GM18526 (cell line): ENCODE measurements around the gene LYG2.

Source experiments
- POLR2A ChIP-seq: IDR thresholded peaks from 3 replicates; pipeline ENCODE4 v1.6.1; 2011; ENCODE audit not compliant: insufficient read length; ENCODE audit errors: extremely low read depth

Gene LYG2

DNA sequence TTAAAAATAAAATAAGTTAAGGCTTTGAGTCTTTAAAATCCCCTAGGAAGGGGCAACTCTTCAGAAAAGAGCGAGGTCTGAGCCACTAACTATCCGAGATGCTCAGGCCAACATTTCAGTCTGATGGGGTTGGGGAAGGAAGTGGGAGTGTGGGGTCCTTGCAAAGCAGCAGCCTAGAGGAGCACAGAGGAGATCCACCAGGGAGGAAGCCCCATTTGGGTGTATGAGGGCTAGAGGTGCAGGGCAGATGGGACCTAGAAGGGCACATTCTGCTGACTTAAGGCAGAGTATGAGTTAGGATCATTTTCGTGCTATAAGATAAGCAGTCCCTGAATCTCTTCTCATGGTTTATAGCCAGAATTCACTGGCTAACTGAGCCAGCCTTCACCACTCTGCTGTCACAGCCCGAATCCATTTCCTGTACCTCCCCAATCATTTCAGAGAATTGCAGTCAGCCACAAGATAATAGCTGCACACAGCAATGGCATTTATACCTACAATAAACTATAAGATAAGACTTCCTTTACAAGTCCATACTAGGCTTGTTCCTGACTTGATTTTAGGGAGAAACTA, 37.5 kb downstream of the LYG2 start:
- no peak for TF ChIP-seq POLR2A

GRCh38 chr2:99216096-99216495, 39.4 kb downstream of the LYG2 start:
- TF ChIP-seq POLR2A, result no peak

GRCh38 chr2:99205491-99205890, 50.0 kb downstream of the LYG2 start:
- TF ChIP-seq POLR2A, result no peak

GRCh38 chr2:99201959-99202678, 53.3 kb downstream of the LYG2 start:
- TF ChIP-seq POLR2A, result no peak

GRCh38 chr2:99200076-99200800, 55.2 kb downstream of the LYG2 start:
- TF ChIP-seq POLR2A, result no peak

GRCh38 chr2:99198103-99198841, 57.2 kb downstream of the LYG2 start:
- no peak for TF ChIP-seq POLR2A
